ENCODE measurements around the gene LIPI.

DNA sequence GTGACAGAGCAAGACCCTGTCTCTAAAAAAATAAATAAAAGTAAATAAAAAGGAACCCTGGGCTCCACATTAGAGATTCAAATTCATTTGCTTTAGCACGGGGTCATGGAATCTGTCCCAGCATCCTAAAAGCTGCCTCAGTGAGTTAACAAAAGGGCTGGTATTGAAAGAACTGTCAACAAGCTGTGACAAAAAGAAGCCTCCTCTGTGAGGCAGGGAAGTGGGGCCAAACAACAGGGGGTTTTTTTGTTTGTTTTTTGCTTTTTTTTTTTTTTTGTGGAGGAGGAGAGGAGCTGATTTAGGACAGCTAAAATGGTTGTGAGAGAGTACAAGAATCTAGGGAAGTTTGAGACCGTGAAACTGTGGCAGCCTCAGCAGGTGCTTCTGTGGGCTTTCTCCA lies 115.7 kb downstream of the LIPI start:
- TF ChIP-seq, protein P1, sequence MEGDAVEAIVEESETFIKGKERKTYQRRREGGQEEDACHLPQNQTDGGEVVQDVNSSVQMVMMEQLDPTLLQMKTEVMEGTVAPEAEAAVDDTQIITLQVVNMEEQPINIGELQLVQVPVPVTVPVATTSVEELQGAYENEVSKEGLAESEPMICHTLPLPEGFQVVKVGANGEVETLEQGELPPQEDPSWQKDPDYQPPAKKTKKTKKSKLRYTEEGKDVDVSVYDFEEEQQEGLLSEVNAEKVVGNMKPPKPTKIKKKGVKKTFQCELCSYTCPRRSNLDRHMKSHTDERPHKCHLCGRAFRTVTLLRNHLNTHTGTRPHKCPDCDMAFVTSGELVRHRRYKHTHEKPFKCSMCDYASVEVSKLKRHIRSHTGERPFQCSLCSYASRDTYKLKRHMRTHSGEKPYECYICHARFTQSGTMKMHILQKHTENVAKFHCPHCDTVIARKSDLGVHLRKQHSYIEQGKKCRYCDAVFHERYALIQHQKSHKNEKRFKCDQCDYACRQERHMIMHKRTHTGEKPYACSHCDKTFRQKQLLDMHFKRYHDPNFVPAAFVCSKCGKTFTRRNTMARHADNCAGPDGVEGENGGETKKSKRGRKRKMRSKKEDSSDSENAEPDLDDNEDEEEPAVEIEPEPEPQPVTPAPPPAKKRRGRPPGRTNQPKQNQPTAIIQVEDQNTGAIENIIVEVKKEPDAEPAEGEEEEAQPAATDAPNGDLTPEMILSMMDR (IDR thresholded peaks at IDR 0.05), result no peak
- TF ChIP-seq POLR2A (IDR thresholded peaks at IDR 0.05) (no peak), POLR2AphosphoS5 (IDR thresholded peaks at IDR 0.05; ENCODE audit: insufficient read depth in 1 of 2, low read depth in 1 of 2) (no peak)

All from vagina (tissue), 2 donors.